Panc1 (cell line): Measurements from ENCODE around the gene BRAP. TPM values are rescaled to one million over a fixed set of nuclear protein-coding genes. Genes with fewer than 3 reads are reported as not detected.

Experiments
- ATAC-seq: fragments of 200-7000 bp; cut with Tn5 transposase; 2 replicates; pipeline ENCODE4 v1.9.1; 2020; ENCODE audit warnings: mild to moderate bottlenecking, moderate library complexity
- BruUV-seq: library from RNA; stranded (reverse); fragments of 400-500 nt; replicated peaks from 2 replicates; lab custom pipeline; 2021; lab: Mats Ljungman, UMichigan
- CTCF ChIA-PET: fragments of 300-600 bp; sonication (Branson Sonifier 250); formaldehyde crosslinking; loops from one replicate; lab custom pipeline; 2022; ENCODE audit warnings: antibody characterized with exemption; lab: Charles Lee
- POLR2A ChIA-PET: fragments of 300-600 bp; sonication (Branson Sonifier 250); formaldehyde crosslinking; loops from one replicate; lab custom pipeline; 2022; ENCODE audit warnings: antibody characterized with exemption; lab: Charles Lee
- DNase-seq: peaks from one replicate; pipeline ENCODE4 v3.0.0-alpha.2; 2010; ENCODE audit warnings: low read depth, low spot score
- H3K27ac ChIP-seq: 2 replicates; pipeline ENCODE4 v1.5.1; 2011; ENCODE audit warnings: mild to moderate bottlenecking, low read length, inconsistent platforms
- H3K27me3 ChIP-seq: fragments of 200-500 bp; sonication (Bioruptor generic); 2 replicates; pipeline ENCODE4 v1.6.0; 2014; ENCODE audit warnings: low read length, inconsistent platforms; ENCODE audit not compliant: control insufficient read depth, insufficient read depth
- H3K36me3 ChIP-seq: fragments of 200-500 bp; sonication (Bioruptor generic); 2 replicates; pipeline ENCODE4 v1.5.1; 2014; ENCODE audit warnings: inconsistent platforms, mild to moderate bottlenecking, low read length, moderate library complexity; ENCODE audit not compliant: control insufficient read depth, insufficient read depth
- H3K4me1 ChIP-seq: 2 replicates; pipeline ENCODE4 v1.5.1; 2011; ENCODE audit warnings: inconsistent platforms, mild to moderate bottlenecking, low read length, moderate library complexity; ENCODE audit not compliant: control insufficient read depth, insufficient read depth
- H3K4me3 ChIP-seq, 2 experiments: 2 replicates each; pipeline ENCODE4 v1.5.1; 2011 to 2012; ENCODE audit warnings: low read depth in 2 of 2, low read length in 2 of 2, mild to moderate bottlenecking in 2 of 2, inconsistent platforms in 1 of 2, moderate library complexity in 1 of 2
- H3K9me3 ChIP-seq: fragments of 200-500 bp; sonication (Bioruptor generic); 2 replicates; pipeline ENCODE4 v1.5.1; 2014; ENCODE audit warnings: low read depth, mild to moderate bottlenecking, inconsistent platforms, low read length, moderate library complexity; ENCODE audit not compliant: control insufficient read depth, insufficient read depth
- CTCF ChIP-seq: fragments of 450-650 bp; IDR thresholded peaks from 2 replicates; pipeline ENCODE4 v1.5.1; 2017; ENCODE audit warnings: mild to moderate bottlenecking
- POLR2AphosphoS5 ChIP-seq: IDR thresholded peaks from 2 replicates; pipeline ENCODE4 v1.6.1; 2012; ENCODE audit warnings: mild to moderate bottlenecking, low read depth, low read length, moderate library complexity
- REST ChIP-seq, 2 experiments: IDR thresholded peaks; 2 replicates each; pipeline ENCODE4 v1.6.1; 2011 to 2012; ENCODE audit warnings: low read depth in 2 of 2, control low read depth in 1 of 2, low read length in 1 of 2, mild to moderate bottlenecking in 1 of 2, moderate library complexity in 1 of 2; ENCODE audit not compliant: insufficient read depth in 1 of 2
- SIN3A ChIP-seq: IDR thresholded peaks from 2 replicates; pipeline ENCODE4 v1.6.1; 2012; ENCODE audit warnings: low read depth, mild to moderate bottlenecking, low read length, moderate library complexity, borderline replicate concordance; ENCODE audit not compliant: insufficient read depth
- TCF7L2 ChIP-seq: IDR thresholded peaks from 2 replicates; pipeline ENCODE4 v1.6.1; 2011; ENCODE audit warnings: mild to moderate bottlenecking, low read depth, low read length, inconsistent platforms
- in situ Hi-C: cut with HindIII; loops from 2 replicates; pipeline ENCODE4 v1.10.0; 2016; ENCODE audit warnings: low sequenced_read_pairs, low pct_unique_long_range_greater_than_20kb
- intact Hi-C: fragments of 100-400 bp; cut with micrococcal nuclease; formaldehyde crosslinking; loops from one replicate; pipeline ENCODE4 v1.10.0; 2022; ENCODE audit not compliant: unreplicated experiment
- total RNA-seq: library from RNA; stranded (reverse); gene quantifications from one replicate; pipeline ENCODE4 v1.2.1, GENCODE V29; 2021; ENCODE audit not compliant: unreplicated experiment

Gene BRAP
- total RNA-seq, 1 experiment from 2014 or later, result 19.6 TPM

- no TSS peak for BruUV-seq
Measured at GRCh38 chr12:111642681-111643426, 42.9 kb downstream of the BRAP start.

GRCh38 chr12:111640506-111640905 lies 45.2 kb downstream of the BRAP start:
- Histone ChIP-seq H3K9me3 (no peaks in the 10 kb centered on the region), H3K27me3 (no peaks in the 10 kb centered on the region), H3K4me3 (no peak overlapping the region), H3K4me1 (peaks cover 4% of the 10 kb centered on the region; the same call in 1 of the 2 replicates), H3K27ac (no peak overlapping the region), H3K36me3 (peaks cover 6% of the 10 kb centered on the region)
- ATAC-seq (no peak), DNase-seq (no peak)
- no peak for TF ChIP-seq SIN3A
- intact Hi-C loops (no loop called here), in situ Hi-C loops (no loop called here)
- ChIA-PET CTCF (no interaction called here), POLR2A (no interaction called here)
- no TSS peak for BruUV-seq

More at GRCh38 chr12:111642681-111643426, 42.9 kb downstream of the BRAP start:
- Histone ChIP-seq H3K27me3 (no peaks in the 10 kb centered on the region), H3K36me3 (peaks cover 6% of the 10 kb centered on the region), H3K4me3 (no peak overlapping the region), H3K4me1 (peaks cover 4% of the 10 kb centered on the region; the same call in 1 of the 2 replicates), H3K9me3 (no peaks in the 10 kb centered on the region), H3K27ac (no peak overlapping the region)
- CTCF ChIA-PET, result no interaction called here
- intact Hi-C loops, result no loop called here
- in situ Hi-C loops, result no loop called here
- TF ChIP-seq REST (IDR thresholded peaks at IDR 0.05; ENCODE audit: insufficient read depth in 1 of 2, low read depth in 2 of 2, low read length in 1 of 2) (no peak), POLR2AphosphoS5 (no peak), SIN3A (no peak), CTCF (no peak), TCF7L2 (no peak)
- ATAC-seq (no peak), DNase-seq (no peak)
- POLR2A ChIA-PET, result no interaction called here

GRCh38 chr12:111638556-111638955 lies 47.2 kb downstream of the BRAP start:
- peaks cover 2% of the 10 kb centered on the region; the same call in 1 of the 2 replicates for H3K4me1 ChIP-seq
- no peak overlapping the region for H3K27ac ChIP-seq
- H3K27me3 ChIP-seq, result no peaks in the 10 kb centered on the region
- H3K9me3 ChIP-seq, result no peaks in the 10 kb centered on the region
- CTCF ChIA-PET, result interaction anchor here (0.6 kb wide), 1 partner anchor 29 kb away, joined by 7 read pairs; no protein-coding TSS in a partner anchor
- no peak overlapping the region for H3K4me3 ChIP-seq
- TF ChIP-seq SIN3A, result no peak
- TF ChIP-seq TCF7L2, result no peak
- no peak for TF ChIP-seq REST (IDR thresholded peaks at IDR 0.05; ENCODE audit: insufficient read depth in 1 of 2, low read depth in 2 of 2, low read length in 1 of 2)
- in situ Hi-C loops (no loop called here), intact Hi-C loops (no loop called here)
- no peak for ATAC-seq
- peaks cover 6% of the 10 kb centered on the region; the same call in 1 of the 2 replicates for H3K36me3 ChIP-seq
- DNase-seq, result no peak
- POLR2A ChIA-PET, result no interaction called here
- BruUV-seq, result no TSS peak
